Bronchial epithelial cell (primary cell): ENCODE results near the gene PHACTR1. TPM values are rescaled to one million over a fixed set of nuclear protein-coding genes. Genes with fewer than 3 reads are reported as not detected.
"Not testable (repeated sequence)": the region's sequence is repeated elsewhere in the genome, so short reads cannot be mapped to it uniquely, and the experiment has no call there.

ENCODE experiments used
- DNase-seq: peaks from one replicate; pipeline ENCODE4 v3.0.0-alpha.2; 2010; ENCODE audit warnings: low read depth
- FAIRE-seq: peaks from 2 replicates; lab custom pipeline; 2011; peaks lifted over from hg19 to GRCh38; lab: Jason Lieb, UNC
- H3K27me3 ChIP-seq: 2 replicates; pipeline ENCODE4 v1.5.1; 2011; ENCODE audit warnings: low read length; ENCODE audit not compliant: control insufficient read depth, insufficient read depth
- H3K36me3 ChIP-seq: 2 replicates; pipeline ENCODE4 v1.5.1; 2011; ENCODE audit warnings: low read length; ENCODE audit not compliant: control insufficient read depth, insufficient read depth
- H3K4me3 ChIP-seq: 2 replicates; pipeline ENCODE4 v1.5.1; 2011; ENCODE audit warnings: mild to moderate bottlenecking, low read depth, low read length, control low read depth
- CTCF ChIP-seq: IDR thresholded peaks from 2 replicates; pipeline ENCODE4 v1.5.1; 2011; ENCODE audit warnings: mild to moderate bottlenecking, moderate library complexity, low read length, control low read depth, inconsistent platforms; ENCODE audit not compliant: insufficient read depth, severe bottlenecking
- total RNA-seq: library from RNA; depleted of rRNA; stranded (reverse); fragments of >200 nt; gene quantifications from 2 replicates; pipeline ENCODE4 v1.2.1, GENCODE V29; 2014

PHACTR1 gene
- total RNA-seq, 1 donor from 2014 or later = under 0.01 TPM

GRCh38 chr6:13119549-13119948 is 403.0 kb downstream of the PHACTR1 start:
- DNase-seq (no peak), FAIRE-seq (no peak)
- TF ChIP-seq CTCF = no peak
- H3K36me3 ChIP-seq = no peaks in the 10 kb centered on the region
- no peaks in the 10 kb centered on the region for H3K27me3 ChIP-seq
- H3K4me3 ChIP-seq = no peak overlapping the region

GRCh38 chr6:13120483-13121482 is 404.2 kb downstream of the PHACTR1 start:
- no peak for TF ChIP-seq CTCF
- Histone ChIP-seq H3K36me3 (no peaks in the 10 kb centered on the region), H3K4me3 (no peak overlapping the region), H3K27me3 (no peaks in the 10 kb centered on the region)
- FAIRE-seq = peak; percentile 47
- DNase-seq = no peak

- no peak for TF ChIP-seq CTCF
- Histone ChIP-seq H3K4me3 (no peak overlapping the region), H3K36me3 (no peaks in the 10 kb centered on the region), H3K27me3 (no peaks in the 10 kb centered on the region)
- FAIRE-seq = no peak
- no peak for DNase-seq
Observed at GRCh38 chr6:13124131-13124530, 407.6 kb downstream of the PHACTR1 start.

- no peak for TF ChIP-seq CTCF
- FAIRE-seq (no peak), DNase-seq (no peak)
- Histone ChIP-seq H3K27me3 (no peaks in the 10 kb centered on the region), H3K4me3 (no peak overlapping the region), H3K36me3 (no peaks in the 10 kb centered on the region)
Observed at GRCh38 chr6:13125841-13126240, 409.3 kb downstream of the PHACTR1 start.

- FAIRE-seq (no peak), DNase-seq (no peak)
- Histone ChIP-seq H3K36me3 (no peaks in the 10 kb centered on the region), H3K4me3 (no peak overlapping the region), H3K27me3 (no peaks in the 10 kb centered on the region)
- no peak for TF ChIP-seq CTCF
Observed at GRCh38 chr6:13131935-13132661, 415.5 kb downstream of the PHACTR1 start.

GRCh38 chr6:13133894-13134293 is 417.3 kb downstream of the PHACTR1 start:
- H3K4me3 ChIP-seq, H3K36me3 ChIP-seq, H3K27me3 ChIP-seq, FAIRE-seq, DNase-seq: not testable (repeated sequence)
